ENCODE measurements around the gene KIAA0319L. TPM values are rescaled to one million over a fixed set of nuclear protein-coding genes. Genes with fewer than 3 reads are reported as not detected.

KIAA0319L gene
- total RNA-seq, 1 donor from 2014 or later, result 34.2 TPM

Other genes starting within 250 kb of the KIAA0319L start
- gene NCDN, start 396 bp upstream of the KIAA0319L start, total RNA-seq, result 80.6 TPM
- 0.74 TPM for gene TFAP2E, start 15.9 kb upstream of the KIAA0319L start, total RNA-seq
- gene PSMB2, start 84.1 kb upstream of the KIAA0319L start, total RNA-seq, result 20.2 TPM
- gene C1orf216, start 161.5 kb upstream of the KIAA0319L start, total RNA-seq, result 54.3 TPM
- 2.5 TPM for gene CLSPN, start 212.6 kb upstream of the KIAA0319L start, total RNA-seq